K562 (cell line): ENCODE data around the gene LBR. TPM values are rescaled to one million over a fixed set of nuclear protein-coding genes. Genes with fewer than 3 reads are reported as not detected.
A peak's percentile ranks its signal among the peaks of the same experiment; 100 is the strongest.

Experiments
- ATAC-seq: fragments of 200-7000 bp; cut with Tn5 transposase; 3 replicates; pipeline ENCODE4 v1.9.1; 2020; ENCODE audit warnings: moderate library complexity
- BruUV-seq: library from RNA; stranded (reverse); fragments of 400-500 nt; replicated peaks from 2 replicates; lab custom pipeline; 2021; lab: Mats Ljungman, UMichigan
- CTCF ChIA-PET: fragments of 300-600 bp; formaldehyde crosslinking; extraction: SDS; loops from one replicate; lab custom pipeline; 2021; ENCODE audit warnings: low intra/inter-chr PET ratio; lab: Yijun Ruan, JAX
- POLR2A ChIA-PET: fragments of 300-600, 350-650 bp; sonication (Branson Sonifier 250); formaldehyde crosslinking; extraction: SDS; loops from one replicate; lab custom pipeline; 2021; ENCODE audit warnings: antibody characterized with exemption, inconsistent platforms; lab: Yijun Ruan, JAX
- DNase-seq, 4 experiments: peaks; one replicate each; pipeline versions ENCODE4 v3.0.0 to v3.0.0-alpha.2; 2011 to 2018; ENCODE audit warnings: low spot score in 3 of 4, mixed read lengths in 3 of 4; ENCODE audit errors: extremely low read depth in 1 of 4
- FAIRE-seq: peaks from 2 replicates; lab custom pipeline; 2011; peaks lifted over from hg19 to GRCh38; lab: Jason Lieb, UNC
- H2AFZ ChIP-seq: 2 replicates; pipeline ENCODE4 v1.6.0; 2011; ENCODE audit warnings: low read depth, low read length, control low read depth, inconsistent platforms
- H3K27ac ChIP-seq: fragments of 200-600 bp; 3 replicates; pipeline ENCODE4 v1.8.0; 2011; ENCODE audit warnings: low read depth, mild to moderate bottlenecking, control low read depth, inconsistent platforms, low read length, moderate library complexity, mixed read lengths; ENCODE audit errors: extremely low read depth
- H3K27me3 ChIP-seq, 2 experiments: fragments of 300-600 bp in 1 of 2; 2 replicates in 1 of 2; 3 replicates in 1 of 2; pipeline versions ENCODE4 v1.6.0 to v1.8.0; 2011; ENCODE audit warnings: inconsistent platforms in 2 of 2, low read length in 2 of 2, mild to moderate bottlenecking in 1 of 2, mixed read lengths in 1 of 2, moderate library complexity in 1 of 2; ENCODE audit not compliant: control insufficient read depth in 2 of 2, insufficient read depth in 2 of 2
- H3K36me3 ChIP-seq: fragments of 300-600 bp; 3 replicates; pipeline ENCODE4 v1.8.0; 2011; ENCODE audit warnings: mild to moderate bottlenecking, low read length, inconsistent platforms; ENCODE audit not compliant: control insufficient read depth, insufficient read depth
- H3K4me1 ChIP-seq, 2 experiments: fragments of 200-600 bp in 1 of 2; replicated peaks in 1 of 2; 2 replicates in 1 of 2; 3 replicates in 1 of 2; pipeline versions ENCODE4 v1.5.1 to v1.8.0; 2011; ENCODE audit warnings: inconsistent platforms in 2 of 2, low read length in 2 of 2, mild to moderate bottlenecking in 1 of 2, mixed read lengths in 1 of 2, moderate library complexity in 1 of 2; ENCODE audit not compliant: control insufficient read depth in 2 of 2, insufficient read depth in 2 of 2
- H3K4me2 ChIP-seq: 2 replicates; pipeline ENCODE4 v1.6.1; 2011; ENCODE audit warnings: low read length, control low read depth, inconsistent platforms, mixed read lengths; ENCODE audit not compliant: insufficient read depth
- H3K4me3 ChIP-seq: fragments of 200-600 bp; sonication (generic), shearing (Covaris generic); 2 replicates; pipeline ENCODE4 v1.5.1; 2016; ENCODE audit warnings: control low read depth, inconsistent platforms
- H3K79me2 ChIP-seq: fragments of 200-600 bp; 3 replicates; pipeline ENCODE4 v1.8.0; 2011; ENCODE audit warnings: low read length, inconsistent platforms; ENCODE audit not compliant: control insufficient read depth, insufficient read depth
- H3K9ac ChIP-seq, 2 experiments: 2 replicates each; pipeline versions ENCODE4 v1.6.0 to v1.6.1; 2011; ENCODE audit warnings: low read depth in 2 of 2, low read length in 2 of 2, control low read depth in 1 of 2, inconsistent platforms in 1 of 2, mild to moderate bottlenecking in 1 of 2, mixed read lengths in 1 of 2; ENCODE audit not compliant: insufficient read depth in 1 of 2
- H3K9me1 ChIP-seq: one replicate; pipeline ENCODE4 v1.6.0; 2011; ENCODE audit warnings: inconsistent platforms, mild to moderate bottlenecking, low read length, moderate library complexity; ENCODE audit not compliant: control insufficient read depth, insufficient read depth
- H3K9me3 ChIP-seq: replicated peaks from 2 replicates; pipeline ENCODE4 v1.5.1; 2011; ENCODE audit warnings: low read depth, low read length, inconsistent platforms; ENCODE audit not compliant: control insufficient read depth, insufficient read depth
- H4K20me1 ChIP-seq: replicated peaks from 2 replicates; pipeline ENCODE4 v1.6.1; 2011; ENCODE audit warnings: low read length, inconsistent platforms, mixed read lengths; ENCODE audit not compliant: control insufficient read depth, insufficient read depth
- ARHGAP35 ChIP-seq: fragments of 450-650 bp; IDR thresholded peaks from 2 replicates; pipeline ENCODE4 v1.6.1; 2018; ENCODE audit not compliant: partially characterized antibody
- CHD4 ChIP-seq: fragments of 200-600 bp; sonication (generic); IDR thresholded peaks from 3 replicates; pipeline ENCODE4 v1.6.1; 2012; ENCODE audit warnings: low read depth, mild to moderate bottlenecking, mixed read lengths, low read length, inconsistent platforms; ENCODE audit not compliant: insufficient read depth, insufficient replicate concordance, poor library complexity, severe bottlenecking
- EHMT2 ChIP-seq: fragments of 450-650 bp; IDR thresholded peaks from 2 replicates; pipeline ENCODE4 v1.6.1; 2018; ENCODE audit warnings: antibody characterized with exemption
- ETV1 ChIP-seq: fragments of 450-650 bp; conservative IDR thresholded peaks from 2 replicates; pipeline ENCODE4 v1.6.1; 2016; ENCODE audit warnings: missing genetic modification characterization, control low read depth, low read depth, missing compliant biosample characterization
- FOXJ2 ChIP-seq: fragments of 200-800 bp; sonication (Bioruptor generic); IDR thresholded peaks from 2 replicates; pipeline ENCODE4 v1.6.1; 2016; ENCODE audit warnings: missing genetic modification characterization, missing compliant biosample characterization
- GABPB2 ChIP-seq: fragments of 250-450 bp; sonication (Bioruptor Pico); conservative IDR thresholded peaks from 2 replicates; pipeline ENCODE4 v1.5.1; 2021; ENCODE audit warnings: mild to moderate bottlenecking
- HDAC2 ChIP-seq: fragments of 450-650 bp; IDR thresholded peaks from 2 replicates; pipeline ENCODE4 v1.6.1; 2016; ENCODE audit warnings: mild to moderate bottlenecking
- NUFIP1 ChIP-seq: fragments of 450-650 bp; IDR thresholded peaks from 2 replicates; pipeline ENCODE4 v1.6.1; 2018; ENCODE audit not compliant: partially characterized antibody
- RB1 ChIP-seq: fragments of 450-650 bp; IDR thresholded peaks from 2 replicates; pipeline ENCODE4 v1.6.1; 2017; ENCODE audit warnings: low read depth, mild to moderate bottlenecking
- SRSF7 ChIP-seq: fragments of 200-400 bp; formaldehyde crosslinking; optimal IDR thresholded peaks from 2 replicates; pipeline ENCODE3; 2017; ENCODE audit warnings: mild to moderate bottlenecking, low read depth, low read length
- ZBED1 ChIP-seq: IDR thresholded peaks from 2 replicates; pipeline ENCODE4 v1.6.1; 2014
- ZNF717 ChIP-seq: fragments of 250-450 bp; sonication (Bioruptor Pico); IDR thresholded peaks from 2 replicates; pipeline ENCODE4 v1.5.0; 2021
- WGBS: fragments of 100-300 bp; shearing (Covaris generic); methylation state at CpG from one replicate; pipeline ENCODE4 v1.1.6; 2016; ENCODE audit warnings: low coverage, mixed read lengths; ENCODE audit not compliant: insufficient coverage; ENCODE audit errors: missing lambda C conversion rate; 5-methylcytosine and 5-hydroxymethylcytosine counted together
- in situ Hi-C: fragments of 300-500 bp; cut with MboI; formaldehyde crosslinking; loops from 4 replicates; pipeline ENCODE4 v1.15.0; 2018; ENCODE audit warnings: inconsistent platforms, mixed read lengths
- intact Hi-C: fragments of 100-400 bp; cut with micrococcal nuclease; formaldehyde crosslinking; loops from 2 replicates; pipeline ENCODE4 v1.14.2; 2022
- polyA plus RNA-seq, 8 experiments: library from polyadenylated mRNA; depleted of rRNA in 4 of 8; stranded (reverse) in 5 of 8; unstranded in 3 of 8; fragments of >200 nt; fragmentation: Nextera tagmentation in 2 of 8; fragmentation: Illumina TruSeq in 1 of 8; extraction: Ambion mirVana in 2 of 8; extraction: Trizol in 1 of 8; gene quantifications; 2 replicates each; pipeline versions ENCODE4 v1.2.1 to v1.2.3, GENCODE V29; 2011 to 2014; ENCODE audit warnings: inconsistent platforms in 1 of 8, missing spikeins in 1 of 8
- total RNA-seq, 7 experiments: library from RNA; depleted of rRNA in 6 of 7; stranded (reverse); fragments of >200 nt in 6 of 7; fragmentation: Illumina TruSeq in 2 of 7; extraction: Trizol in 2 of 7; gene quantifications; 2 replicates each; pipeline versions ENCODE4 v1.2.1 to v1.2.3, GENCODE V29; 2011 to 2021; ENCODE audit warnings: low replicate concordance in 1 of 7
- TF ChIP-seq, protein P1 (sequence below): sonication (generic); formaldehyde crosslinking; IDR thresholded peaks from 2 replicates; pipeline ENCODE4 v1.9.0; 2022; ENCODE audit warnings: mild to moderate bottlenecking, missing genetic modification reagents
- TF ChIP-seq, protein P2 (sequence below): sonication (generic); formaldehyde crosslinking; IDR thresholded peaks from 2 replicates; pipeline ENCODE4 v1.9.0; 2022; ENCODE audit warnings: mild to moderate bottlenecking, missing genetic modification reagents
- TF ChIP-seq, protein P3 (sequence below): sonication (generic); formaldehyde crosslinking; IDR thresholded peaks from 2 replicates; pipeline ENCODE4 v1.5.0; 2020; ENCODE audit warnings: missing genetic modification reagents

LBR gene
- total and polyA plus RNA-seq, 9 of the 15 experiments (the other 6 are each of a cell fraction or from before 2014, with no cell fraction given): 102 to 229 (median 197) TPM

DNA sequence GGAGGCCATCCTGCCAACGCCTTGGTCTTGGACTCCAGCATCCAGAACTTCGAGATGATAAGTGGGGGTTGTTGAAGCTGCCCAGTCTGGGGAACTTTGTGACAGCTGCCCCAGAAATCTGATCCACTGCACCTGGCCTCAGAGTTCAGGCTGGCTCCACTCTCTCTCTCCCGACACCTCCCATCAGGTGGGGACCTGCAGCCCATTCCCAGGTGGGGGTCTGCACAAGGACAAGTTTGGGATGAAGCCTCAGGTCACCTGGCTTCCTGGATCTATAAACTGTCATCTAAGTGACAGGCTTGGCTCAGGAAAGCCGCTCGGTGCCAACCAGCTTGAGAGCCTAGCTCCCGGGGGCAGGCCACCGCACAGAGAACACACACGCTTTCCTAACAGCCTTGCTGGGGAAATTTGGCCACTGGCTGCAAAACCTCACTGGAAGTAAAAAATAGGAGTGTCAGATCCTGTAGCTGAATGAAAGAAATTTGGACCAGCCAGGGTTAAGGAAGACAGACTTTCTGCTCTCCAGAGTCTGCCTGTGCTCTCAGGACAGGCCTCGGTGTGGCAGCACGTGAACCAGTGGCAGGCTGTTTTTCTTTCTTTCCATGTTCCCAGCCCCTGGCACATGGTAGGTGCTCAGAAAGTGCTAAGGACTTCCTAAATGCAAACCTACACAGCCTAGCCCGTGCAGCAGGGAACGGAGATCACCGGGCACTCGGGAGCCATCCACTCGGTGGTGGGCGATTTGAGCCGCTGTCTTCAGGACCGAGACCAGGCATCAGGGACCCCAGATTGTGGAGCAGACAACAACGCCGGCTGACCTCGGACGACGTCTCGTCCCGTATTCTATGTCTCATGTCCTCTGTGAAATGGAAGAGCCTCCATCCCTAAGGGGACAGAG lies 42.6 kb upstream of the LBR start:
- Histone ChIP-seq H3K79me2 (no peaks in the 10 kb centered on the region), H3K4me1 (peaks cover 8 to 28% of the 10 kb centered on the region in 2 experiments; a peak in 3 of 5 replicates), H3K4me3 (no peak overlapping the region), H4K20me1 (no peaks in the 10 kb centered on the region), H3K27me3 (no peaks in the 10 kb centered on the region), H3K36me3 (no peaks in the 10 kb centered on the region), H2AFZ (peak overlapping the region; percentile 43; the same call in 1 of the 2 replicates), H3K27ac (no peak overlapping the region), H3K9me1 (no peaks in the 10 kb centered on the region), H3K4me2 (no peak overlapping the region), H3K9ac (peak overlapping the region in 1 of 2 experiments; percentile 37; a peak in 1 of 4 replicates), H3K9me3 (no peaks in the 10 kb centered on the region)
- CTCF ChIA-PET: no interaction called here
- no TSS peak for BruUV-seq
- in situ Hi-C loops: loop anchor here (10.0 kb wide), 3 partner anchors 374 to 724 kb away; no protein-coding TSS in a partner anchor
- WGBS: 48% methylated on average over 25 of the region's 25 CpGs
- FAIRE-seq: no peak
- TF ChIP-seq HDAC2: no peak
- TF ChIP-seq FOXJ2: no peak
- TF ChIP-seq, protein P1, sequence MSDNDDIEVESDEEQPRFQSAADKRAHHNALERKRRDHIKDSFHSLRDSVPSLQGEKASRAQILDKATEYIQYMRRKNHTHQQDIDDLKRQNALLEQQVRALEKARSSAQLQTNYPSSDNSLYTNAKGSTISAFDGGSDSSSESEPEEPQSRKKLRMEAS: 0 out of 2 replicates have a peak, but pooled peaks have one; percentile 36
- TF ChIP-seq ZNF717 (CRISPR knock-in tag): no peak
- TF ChIP-seq RB1: no peak
- TF ChIP-seq, protein P2, sequence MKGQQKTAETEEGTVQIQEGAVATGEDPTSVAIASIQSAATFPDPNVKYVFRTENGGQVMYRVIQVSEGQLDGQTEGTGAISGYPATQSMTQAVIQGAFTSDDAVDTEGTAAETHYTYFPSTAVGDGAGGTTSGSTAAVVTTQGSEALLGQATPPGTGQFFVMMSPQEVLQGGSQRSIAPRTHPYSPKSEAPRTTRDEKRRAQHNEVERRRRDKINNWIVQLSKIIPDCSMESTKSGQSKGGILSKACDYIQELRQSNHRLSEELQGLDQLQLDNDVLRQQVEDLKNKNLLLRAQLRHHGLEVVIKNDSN (CRISPR knock-in tag): 0 out of 2 replicates have a peak, but pooled peaks have one; percentile 11
- no peak for TF ChIP-seq ETV1 (tag)
- no peak for TF ChIP-seq ZBED1
- no peak for TF ChIP-seq SRSF7
- TF ChIP-seq, protein P3, sequence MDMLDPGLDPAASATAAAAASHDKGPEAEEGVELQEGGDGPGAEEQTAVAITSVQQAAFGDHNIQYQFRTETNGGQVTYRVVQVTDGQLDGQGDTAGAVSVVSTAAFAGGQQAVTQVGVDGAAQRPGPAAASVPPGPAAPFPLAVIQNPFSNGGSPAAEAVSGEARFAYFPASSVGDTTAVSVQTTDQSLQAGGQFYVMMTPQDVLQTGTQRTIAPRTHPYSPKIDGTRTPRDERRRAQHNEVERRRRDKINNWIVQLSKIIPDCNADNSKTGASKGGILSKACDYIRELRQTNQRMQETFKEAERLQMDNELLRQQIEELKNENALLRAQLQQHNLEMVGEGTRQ (CRISPR knock-in tag): no peak
- no peak for TF ChIP-seq ARHGAP35
- no peak for TF ChIP-seq EHMT2
- TF ChIP-seq NUFIP1: no peak
- TF ChIP-seq CHD4: no peak
- no peak for TF ChIP-seq GABPB2
- no peak for ATAC-seq
- no peak for DNase-seq
- POLR2A ChIA-PET: interaction anchor here (0.6 to 1.4 kb wide), 3 partner anchors 9 to 502 kb away, joined by 3 to 4 read pairs (median 3); no protein-coding TSS in a partner anchor
- intact Hi-C loops: no loop called here
